SH-SY5Y (cell line): Measurements from ENCODE around the gene MARK4.

ENCODE experiments used
- GATA2 ChIP-seq: IDR thresholded peaks from 2 replicates; pipeline ENCODE4 v1.6.1; 2011; ENCODE audit warnings: mild to moderate bottlenecking, low read depth, low read length
- GATA3 ChIP-seq: IDR thresholded peaks from 2 replicates; pipeline ENCODE4 v1.6.1; 2011; ENCODE audit warnings: low read depth, mild to moderate bottlenecking, low read length, moderate library complexity

MARK4 gene

GRCh38 chr19:45302416-45302815 lies 51.3 kb downstream of the MARK4 start:
- TF ChIP-seq GATA2 (no peak), GATA3 (no peak)

- TF ChIP-seq GATA3 (no peak), GATA2 (no peak)
Observed at GRCh38 chr19:45303269-45304060, 52.4 kb downstream of the MARK4 start.

GRCh38 chr19:45304141-45304926 lies 53.3 kb downstream of the MARK4 start:
- no peak for TF ChIP-seq GATA3
- TF ChIP-seq GATA2 = no peak

GRCh38 chr19:45305007-45305406 lies 53.9 kb downstream of the MARK4 start:
- no peak for TF ChIP-seq GATA3
- TF ChIP-seq GATA2 = no peak

GRCh38 chr19:45305421-45305820 lies 54.4 kb downstream of the MARK4 start:
- TF ChIP-seq GATA2 (no peak), GATA3 (no peak)

- TF ChIP-seq GATA3 = no peak
Observed at GRCh38 chr19:45306040-45306439, 55.0 kb downstream of the MARK4 start.

- TF ChIP-seq GATA3 = no peak
- TF ChIP-seq GATA2 = no peak
Observed at GRCh38 chr19:45306518-45307027, 55.5 kb downstream of the MARK4 start.

GRCh38 chr19:45307361-45307760 lies 56.3 kb downstream of the MARK4 start:
- TF ChIP-seq GATA3 = no peak
- no peak for TF ChIP-seq GATA2

GRCh38 chr19:45311621-45312020 lies 60.5 kb downstream of the MARK4 start:
- no peak for TF ChIP-seq GATA3
- TF ChIP-seq GATA2 = no peak

GRCh38 chr19:45314708-45315245 lies 63.7 kb downstream of the MARK4 start:
- TF ChIP-seq GATA2 (no peak), GATA3 (no peak)

- TF ChIP-seq GATA3 = no peak
Observed at GRCh38 chr19:45315304-45315703, 64.2 kb downstream of the MARK4 start.

- TF ChIP-seq GATA3 = no peak
- TF ChIP-seq GATA2 = no peak
Observed at GRCh38 chr19:45320997-45321775, 70.1 kb downstream of the MARK4 start.

GRCh38 chr19:45321848-45322247 lies 70.8 kb downstream of the MARK4 start:
- TF ChIP-seq GATA2 = no peak
- TF ChIP-seq GATA3 = no peak

- TF ChIP-seq GATA3 (no peak), GATA2 (no peak)
Observed at GRCh38 chr19:45322311-45322710, 71.2 kb downstream of the MARK4 start.
